Liver (tissue), 9 donors: ENCODE results near the gene TFF3. TPM values are rescaled to one million over a fixed set of nuclear protein-coding genes. Genes with fewer than 3 reads are reported as not detected.

Source experiments
- DNase-seq: peaks from one replicate; pipeline ENCODE4 v3.0.0-alpha.2; 2017; ENCODE audit warnings: low spot score
- H3K27ac ChIP-seq, 2 donors: one replicate each; pipeline ENCODE4 v1.7.0; 2013; ENCODE audit warnings: inconsistent platforms in 2 of 2, low read length in 2 of 2, control low read depth in 1 of 2, low read depth in 1 of 2, mild to moderate bottlenecking in 1 of 2
- H3K27me3 ChIP-seq, 4 donors: one replicate each; pipeline versions ENCODE4 v1.6.1 to v1.7.0; 2013; ENCODE audit warnings: low read length in 3 of 4, inconsistent platforms in 1 of 4, mild to moderate bottlenecking in 1 of 4, moderate library complexity in 1 of 4; ENCODE audit not compliant: control insufficient read depth in 4 of 4, insufficient read depth in 4 of 4
- H3K36me3 ChIP-seq, 4 donors: one replicate each; pipeline versions ENCODE4 v1.6.1 to v1.7.0; 2013; ENCODE audit warnings: low read length in 3 of 4, mild to moderate bottlenecking in 3 of 4, low read depth in 1 of 4, moderate library complexity in 1 of 4; ENCODE audit not compliant: control insufficient read depth in 4 of 4, insufficient read depth in 3 of 4
- H3K4me1 ChIP-seq, 4 donors: one replicate each; pipeline versions ENCODE4 v1.6.1 to v1.7.0; 2013; ENCODE audit warnings: low read length in 3 of 4, mild to moderate bottlenecking in 3 of 4, moderate library complexity in 1 of 4; ENCODE audit not compliant: control insufficient read depth in 4 of 4, insufficient read depth in 4 of 4
- H3K4me3 ChIP-seq, 3 donors: one replicate each; pipeline versions ENCODE4 v1.6.1 to v1.7.0; 2013; ENCODE audit warnings: low read length in 3 of 3, control low read depth in 1 of 3, low read depth in 1 of 3, mild to moderate bottlenecking in 1 of 3
- H3K9ac ChIP-seq, 2 donors: one replicate each; pipeline ENCODE4 v1.7.0; 2013; ENCODE audit warnings: low read length in 2 of 2, mild to moderate bottlenecking in 2 of 2, moderate library complexity in 2 of 2, control low read depth in 1 of 2, low read depth in 1 of 2
- H3K9me3 ChIP-seq, 4 donors: one replicate each; pipeline versions ENCODE4 v1.6.1 to v1.7.0; 2013; ENCODE audit warnings: low read length in 3 of 4; ENCODE audit not compliant: control insufficient read depth in 4 of 4
- ATF3 ChIP-seq: IDR thresholded peaks from 2 replicates; pipeline ENCODE4 v1.6.1; 2016; ENCODE audit warnings: antibody characterized with exemption
- EGR1 ChIP-seq, 2 donors: IDR thresholded peaks; 2 replicates each; pipeline ENCODE4 v1.6.1; 2016 to 2018; ENCODE audit warnings: antibody characterized with exemption in 2 of 2, low read depth in 2 of 2
- FOXA1 ChIP-seq: IDR thresholded peaks from 2 replicates; pipeline ENCODE4 v1.6.1; 2016; ENCODE audit warnings: antibody characterized with exemption
- FOXA2 ChIP-seq: IDR thresholded peaks from 2 replicates; pipeline ENCODE4 v1.6.1; 2016; ENCODE audit warnings: antibody characterized with exemption
- GABPA ChIP-seq, 2 donors: IDR thresholded peaks in 1 of 2; conservative IDR thresholded peaks in 1 of 2; 2 replicates each; pipeline ENCODE4 v1.6.1; 2016; ENCODE audit warnings: antibody characterized with exemption in 2 of 2, mild to moderate bottlenecking in 1 of 2, moderate library complexity in 1 of 2
- HNF4A ChIP-seq, 2 donors: conservative IDR thresholded peaks; 2 replicates each; pipeline ENCODE4 v1.6.1; 2016; ENCODE audit warnings: antibody characterized with exemption in 2 of 2, mild to moderate bottlenecking in 2 of 2
- HNF4G ChIP-seq: IDR thresholded peaks from 2 replicates; pipeline ENCODE4 v1.6.1; 2016; ENCODE audit warnings: antibody characterized with exemption
- JUND ChIP-seq, 2 donors: IDR thresholded peaks; 2 replicates each; pipeline ENCODE4 v1.6.1; 2016; ENCODE audit warnings: antibody characterized with exemption in 2 of 2
- MAX ChIP-seq: IDR thresholded peaks from 2 replicates; pipeline ENCODE4 v1.6.1; 2016; ENCODE audit warnings: antibody characterized with exemption
- NR2F2 ChIP-seq: IDR thresholded peaks from 2 replicates; pipeline ENCODE4 v1.6.1; 2016; ENCODE audit warnings: antibody characterized with exemption
- RAD21 ChIP-seq, 2 donors: IDR thresholded peaks; 2 replicates each; pipeline ENCODE4 v1.6.1; 2016; ENCODE audit warnings: antibody characterized with exemption in 2 of 2, mild to moderate bottlenecking in 2 of 2
- REST ChIP-seq: IDR thresholded peaks from 2 replicates; pipeline ENCODE4 v1.6.1; 2016; ENCODE audit warnings: antibody characterized with exemption, mild to moderate bottlenecking
- RXRA ChIP-seq, 2 donors: IDR thresholded peaks; 2 replicates each; pipeline ENCODE4 v1.6.1; 2017 to 2018; ENCODE audit warnings: antibody characterized with exemption in 2 of 2, mild to moderate bottlenecking in 1 of 2
- SP1 ChIP-seq: IDR thresholded peaks from 2 replicates; pipeline ENCODE4 v1.6.1; 2018; ENCODE audit warnings: antibody characterized with exemption, mild to moderate bottlenecking
- TAF1 ChIP-seq: conservative IDR thresholded peaks from 2 replicates; pipeline ENCODE4 v1.6.1; 2016; ENCODE audit warnings: antibody characterized with exemption, mild to moderate bottlenecking
- YY1 ChIP-seq: IDR thresholded peaks from 2 replicates; pipeline ENCODE4 v1.6.1; 2016; ENCODE audit warnings: antibody characterized with exemption, mild to moderate bottlenecking
- ZBTB33 ChIP-seq: IDR thresholded peaks from 2 replicates; pipeline ENCODE4 v1.6.1; 2016; ENCODE audit warnings: antibody characterized with exemption
- WGBS: extraction: QIAGEN DNeasy Blood & Tissue Kit; methylation state at CpG from one replicate; pipeline ENCODE4 v1.1.7; 2013; 5-methylcytosine and 5-hydroxymethylcytosine counted together
- polyA plus RNA-seq, 2 donors: library from polyadenylated mRNA; stranded (reverse) in 1 of 2; unstranded in 1 of 2; fragments of 200-250 nt in 1 of 2; fragments of >200 nt in 1 of 2; fragmentation: Nextera tagmentation in 1 of 2; extraction: Ambion mirVana in 1 of 2; gene quantifications; one replicate each; pipeline versions ENCODE4 v1.2.1 to v1.2.3, GENCODE V29; 2013 to 2015
- total RNA-seq, 2 donors: library from RNA; depleted of rRNA; stranded (reverse); fragments of >200 nt; gene quantifications; one replicate each; pipeline ENCODE4 v1.2.3, GENCODE V29; 2014
- donor health status: healthy.
- donor health status: healthy.
- donor health status: healthy.
- donor health status: healthy.
- donor health status: healthy.

The TFF3 gene
- total and polyA plus RNA-seq, 4 donors: 0.09 to 4.1 (median 1.5) TPM

GRCh38 chr21:42360317-42360716 is 45.1 kb upstream of the TFF3 start:
- Histone ChIP-seq H3K4me3 (no peak overlapping the region), H3K4me1 (no peaks in the 10 kb centered on the region), H3K36me3 (no peaks in the 10 kb centered on the region), H3K9me3 (peaks cover 0 to 12% (median 3%) of the 10 kb centered on the region in 4 donors), H3K27ac (no peak overlapping the region), H3K9ac (no peak overlapping the region), H3K27me3 (peaks cover 0 to 4% (median 2%) of the 10 kb centered on the region in 4 donors)
- 72% methylated on average over 2 of the region's 2 CpGs for WGBS
- DNase-seq: no peak
- no peak for TF ChIP-seq HNF4G
- no peak for TF ChIP-seq ZBTB33
- no peak for TF ChIP-seq JUND (IDR thresholded peaks at IDR 0.05)
- TF ChIP-seq EGR1 (IDR thresholded peaks at IDR 0.05; ENCODE audit: low read depth in 2 of 2): no peak
- no peak for TF ChIP-seq FOXA1
- TF ChIP-seq NR2F2: no peak
- no peak for TF ChIP-seq RAD21 (IDR thresholded peaks at IDR 0.05)
- no peak for TF ChIP-seq ATF3
- TF ChIP-seq SP1: no peak
- TF ChIP-seq MAX: no peak
- no peak for TF ChIP-seq RXRA (IDR thresholded peaks at IDR 0.05)
- no peak for TF ChIP-seq TAF1
- no peak for TF ChIP-seq YY1
- no peak for TF ChIP-seq REST
- TF ChIP-seq HNF4A (conservative IDR thresholded peaks at IDR 0.05): no peak
- TF ChIP-seq FOXA2: no peak

- no peak overlapping the region for H3K4me3 ChIP-seq
- DNase-seq: no peak
- H3K27me3 ChIP-seq: peaks cover 0 to under 1% (median 0%) of the 10 kb centered on the region in 4 donors
- no peaks in the 10 kb centered on the region for H3K36me3 ChIP-seq
- peaks cover 0 to 12% (median 3%) of the 10 kb centered on the region in 4 donors for H3K9me3 ChIP-seq
- TF ChIP-seq NR2F2: no peak
- no peak for TF ChIP-seq GABPA (IDR thresholded peaks at IDR 0.05 in 1 of 2, conservative IDR thresholded peaks at IDR 0.05 in 1 of 2)
- no peaks in the 10 kb centered on the region for H3K4me1 ChIP-seq
- WGBS: 84% methylated on average over 13 of the region's 13 CpGs
- H3K9ac ChIP-seq: no peak overlapping the region
- H3K27ac ChIP-seq: no peak overlapping the region
Observed at GRCh38 chr21:42358937-42359336, 43.7 kb upstream of the TFF3 start.
